HAP-1 (cell line): ENCODE results near the gene ZRANB2.

Experiments used
- DNase-seq, 2 experiments: peaks; one replicate each; pipeline ENCODE4 v3.0.0-alpha.2; 2016 to 2020; ENCODE audit warnings: low spot score in 2 of 2
- H3K27me3 ChIP-seq: fragments of 250-450 bp; sonication (Bioruptor Pico); 2 replicates; pipeline ENCODE4 v1.5.1; 2020; ENCODE audit warnings: low read depth, mild to moderate bottlenecking, moderate library complexity
- H3K36me3 ChIP-seq: fragments of 250-450 bp; sonication (Bioruptor Pico); replicated peaks from 2 replicates; pipeline ENCODE4 v1.5.1; 2020; ENCODE audit warnings: mild to moderate bottlenecking
- H3K4me1 ChIP-seq: fragments of 250-450 bp; sonication (Bioruptor Pico); 2 replicates; pipeline ENCODE4 v1.5.1; 2020; ENCODE audit warnings: mild to moderate bottlenecking
- H3K4me3 ChIP-seq: fragments of 250-450 bp; sonication (Bioruptor Pico); 2 replicates; pipeline ENCODE4 v1.5.1; 2020; ENCODE audit warnings: mild to moderate bottlenecking, moderate library complexity
- H3K9me3 ChIP-seq: fragments of 250-450 bp; sonication (Bioruptor Pico); 2 replicates; pipeline ENCODE4 v1.5.1; 2020; ENCODE audit warnings: mild to moderate bottlenecking, moderate library complexity
- in situ Hi-C: fragments of 300-500 bp; cut with MboI; formaldehyde crosslinking; loops from 3 replicates; pipeline ENCODE4 v1.14.3; 2020; ENCODE audit warnings: low sequenced_read_pairs, inconsistent platforms, mixed read lengths

Gene ZRANB2

GRCh38 chr1:71049951-71050598 lies 30.8 kb downstream of the ZRANB2 start:
- Histone ChIP-seq H3K9me3 (no peaks in the 10 kb centered on the region), H3K4me3 (no peak overlapping the region), H3K4me1 (peaks cover 11% of the 10 kb centered on the region), H3K27me3 (no peaks in the 10 kb centered on the region), H3K36me3 (no peaks in the 10 kb centered on the region)
- in situ Hi-C loops: loop anchor here (10.0 to 25.0 kb wide), 3 partner anchors 515 to 788 kb away; no protein-coding TSS in a partner anchor
- DNase-seq: peak; percentile 55 to 71

- Histone ChIP-seq H3K9me3 (no peaks in the 10 kb centered on the region), H3K36me3 (no peaks in the 10 kb centered on the region), H3K27me3 (no peaks in the 10 kb centered on the region), H3K4me1 (peaks cover 13% of the 10 kb centered on the region), H3K4me3 (peak within 1 kb of the TSS; percentile 51)
- DNase-seq: peak; percentile 79 to 97
- in situ Hi-C loops: loop anchor here (10.0 kb wide), 1 partner anchor 513 kb away; no protein-coding TSS in a partner anchor
Observed at GRCh38 chr1:71047635-71048607, 32.9 kb downstream of the ZRANB2 start, which contains the start of gene PTGER3. Gene PTGER3, minus strand, starts transcription at chr1:71047816. Its CDS starts 239 bp downstream, at chr1:71047577.

- Histone ChIP-seq H3K9me3 (no peaks in the 10 kb centered on the region), H3K36me3 (no peaks in the 10 kb centered on the region; the same call in 1 of the 2 replicates), H3K4me3 (peak overlapping the region; percentile 51), H3K27me3 (no peaks in the 10 kb centered on the region), H3K4me1 (peaks cover 20% of the 10 kb centered on the region)
- in situ Hi-C loops: loop anchor here (10.0 kb wide), 1 partner anchor 512 kb away; no protein-coding TSS in a partner anchor
- peak in 1 of 2 experiments; percentile 42 for DNase-seq
Observed at GRCh38 chr1:71046891-71047634, 33.8 kb downstream of the ZRANB2 start.

- in situ Hi-C loops: loop anchor here (10.0 kb wide), 1 partner anchor 511 kb away; no protein-coding TSS in a partner anchor
- peak; percentile 11 to 57 for DNase-seq
- Histone ChIP-seq H3K4me1 (peaks cover 18% of the 10 kb centered on the region), H3K27me3 (no peaks in the 10 kb centered on the region), H3K4me3 (peak overlapping the region; percentile 51), H3K36me3 (no peaks in the 10 kb centered on the region; the same call in 1 of the 2 replicates), H3K9me3 (no peaks in the 10 kb centered on the region)
Observed at GRCh38 chr1:71045463-71046028, 35.3 kb downstream of the ZRANB2 start.

- Histone ChIP-seq H3K27me3 (no peaks in the 10 kb centered on the region), H3K36me3 (no peaks in the 10 kb centered on the region; the same call in 1 of the 2 replicates), H3K9me3 (no peaks in the 10 kb centered on the region), H3K4me3 (peak overlapping the region; percentile 51), H3K4me1 (peaks cover 18% of the 10 kb centered on the region)
- DNase-seq: no peak
- in situ Hi-C loops: loop anchor here (10.0 kb wide), 1 partner anchor 510 kb away; no protein-coding TSS in a partner anchor
Observed at GRCh38 chr1:71044833-71045232, 36.0 kb downstream of the ZRANB2 start.

GRCh38 chr1:71043065-71043464 lies 37.8 kb downstream of the ZRANB2 start:
- Histone ChIP-seq H3K27me3 (no peaks in the 10 kb centered on the region), H3K4me1 (peaks cover 11% of the 10 kb centered on the region), H3K36me3 (peaks cover 2% of the 10 kb centered on the region; the same call in 1 of the 2 replicates), H3K4me3 (no peak overlapping the region), H3K9me3 (no peaks in the 10 kb centered on the region)
- in situ Hi-C loops: loop anchor here (10.0 kb wide), 1 partner anchor 508 kb away; no protein-coding TSS in a partner anchor
- DNase-seq: no peak

GRCh38 chr1:71041806-71042205 lies 39.0 kb downstream of the ZRANB2 start:
- Histone ChIP-seq H3K4me3 (no peak overlapping the region), H3K27me3 (no peaks in the 10 kb centered on the region), H3K4me1 (peaks cover 8% of the 10 kb centered on the region), H3K36me3 (peaks cover 8% of the 10 kb centered on the region; the same call in 1 of the 2 replicates), H3K9me3 (no peaks in the 10 kb centered on the region)
- in situ Hi-C loops: loop anchor here (10.0 kb wide), 1 partner anchor 507 kb away; no protein-coding TSS in a partner anchor
- no peak for DNase-seq

GRCh38 chr1:71039661-71040262 lies 41.1 kb downstream of the ZRANB2 start:
- Histone ChIP-seq H3K36me3 (peaks cover 8% of the 10 kb centered on the region; the same call in 1 of the 2 replicates), H3K4me3 (no peak overlapping the region), H3K27me3 (no peaks in the 10 kb centered on the region), H3K9me3 (no peaks in the 10 kb centered on the region), H3K4me1 (peaks cover 8% of the 10 kb centered on the region)
- DNase-seq: no peak
- in situ Hi-C loops: loop anchor here (10.0 kb wide), 1 partner anchor 505 kb away; no protein-coding TSS in a partner anchor

- no peak for DNase-seq
- no peaks in the 10 kb centered on the region for H3K9me3 ChIP-seq
- peaks cover 8% of the 10 kb centered on the region; the same call in 1 of the 2 replicates for H3K36me3 ChIP-seq
- peaks cover 8% of the 10 kb centered on the region for H3K4me1 ChIP-seq
- in situ Hi-C loops: no loop called here
- H3K4me3 ChIP-seq: no peak overlapping the region
- no peaks in the 10 kb centered on the region for H3K27me3 ChIP-seq
Observed at GRCh38 chr1:71038942-71039341, 41.9 kb downstream of the ZRANB2 start.

GRCh38 chr1:71037829-71038620 lies 42.8 kb downstream of the ZRANB2 start:
- Histone ChIP-seq H3K4me3 (no peak overlapping the region), H3K9me3 (no peaks in the 10 kb centered on the region), H3K36me3 (peaks cover 8% of the 10 kb centered on the region; the same call in 1 of the 2 replicates), H3K4me1 (peaks cover 8% of the 10 kb centered on the region), H3K27me3 (no peaks in the 10 kb centered on the region)
- in situ Hi-C loops: no loop called here
- no peak for DNase-seq

- DNase-seq: no peak
- in situ Hi-C loops: no loop called here
- H3K36me3 ChIP-seq: peaks cover 8% of the 10 kb centered on the region; the same call in 1 of the 2 replicates
- H3K27me3 ChIP-seq: no peaks in the 10 kb centered on the region
- H3K4me3 ChIP-seq: no peak overlapping the region
- no peaks in the 10 kb centered on the region; the same call in 1 of the 2 replicates for H3K4me1 ChIP-seq
- H3K9me3 ChIP-seq: no peaks in the 10 kb centered on the region
Observed at GRCh38 chr1:71037066-71037465, 43.8 kb downstream of the ZRANB2 start.

GRCh38 chr1:71033136-71033535 lies 47.7 kb downstream of the ZRANB2 start:
- no peak for DNase-seq
- Histone ChIP-seq H3K36me3 (peaks cover 6% of the 10 kb centered on the region; the same call in 1 of the 2 replicates), H3K9me3 (no peaks in the 10 kb centered on the region), H3K27me3 (no peaks in the 10 kb centered on the region), H3K4me3 (no peak overlapping the region), H3K4me1 (peaks cover 8% of the 10 kb centered on the region)
- in situ Hi-C loops: no loop called here
